HEK293 (cell line): ENCODE results near the gene APOBEC3A.
A peak's percentile ranks its signal among the peaks of the same experiment; 100 is the strongest.
"Not testable (repeated sequence)": the region's sequence is repeated elsewhere in the genome, so short reads cannot be mapped to it uniquely, and the experiment has no call there.

Experiments
- CTCF ChIA-PET: fragments of 350-600 bp; formaldehyde crosslinking; extraction: SDS; loops from one replicate; lab custom pipeline; 2021; ENCODE audit warnings: antibody characterized with exemption; lab: Yijun Ruan, JAX
- POLR2A ChIA-PET: fragments of 300-600 bp; formaldehyde crosslinking; extraction: SDS; loops from one replicate; lab custom pipeline; 2020; ENCODE audit warnings: antibody characterized with exemption, inconsistent platforms; lab: Yijun Ruan, JAX
- H3K27ac ChIP-seq: fragments of 200-500 bp; sonication (Bioruptor generic); 2 replicates; pipeline ENCODE4 v1.5.1; 2014; ENCODE audit warnings: low read depth, low read length, control low read depth, inconsistent platforms; ENCODE audit errors: extremely low read depth
- H3K36me3 ChIP-seq, 2 experiments: fragments of 200-500 bp in 1 of 2; sonication (Bioruptor generic) in 1 of 2; 1 replicate in 1 of 2; 2 replicates in 1 of 2; pipeline ENCODE4 v1.5.1; 2014 to 2017; ENCODE audit warnings: inconsistent platforms in 2 of 2, low read length in 2 of 2; ENCODE audit not compliant: control insufficient read depth in 2 of 2, insufficient read depth in 1 of 2
- H3K4me1 ChIP-seq: fragments of 200-500 bp; sonication (Bioruptor generic); 2 replicates; pipeline ENCODE4 v1.5.1; 2014; ENCODE audit warnings: mild to moderate bottlenecking, low read length, inconsistent platforms; ENCODE audit not compliant: control insufficient read depth, insufficient read depth
- H3K4me3 ChIP-seq: 2 replicates; pipeline ENCODE4 v1.5.1; 2011; ENCODE audit warnings: low read depth, mild to moderate bottlenecking, control low read depth, low read length, moderate library complexity
- H3K9me3 ChIP-seq: fragments of 200-500 bp; sonication (Bioruptor generic); 2 replicates; pipeline ENCODE4 v1.5.1; 2014; ENCODE audit warnings: low read depth, low read length, inconsistent platforms; ENCODE audit not compliant: control insufficient read depth, insufficient read depth
- PRDM1 ChIP-seq: fragments of 450-650 bp; formaldehyde crosslinking; IDR thresholded peaks from 2 replicates; pipeline ENCODE4; 2016; ENCODE audit warnings: missing biosample characterization, missing genetic modification characterization
- PRDM10 ChIP-seq: fragments of 450-650 bp; formaldehyde crosslinking; IDR thresholded peaks from 2 replicates; pipeline ENCODE4 v1.5.1; 2016; ENCODE audit warnings: missing biosample characterization, missing genetic modification characterization
- ZBTB21 ChIP-seq: fragments of 450-650 bp; formaldehyde crosslinking; IDR thresholded peaks from 2 replicates; pipeline ENCODE4 v1.5.1; 2017; ENCODE audit warnings: missing biosample characterization, missing genetic modification characterization
- ZBTB26 ChIP-seq: fragments of 450-650 bp; formaldehyde crosslinking; optimal IDR thresholded peaks from 2 replicates; pipeline ENCODE3; 2016; ENCODE audit warnings: missing biosample characterization, mild to moderate bottlenecking, missing genetic modification characterization
- ZNF121 ChIP-seq: fragments of 450-650 bp; formaldehyde crosslinking; IDR thresholded peaks from 2 replicates; pipeline ENCODE4 v1.5.1; 2016; ENCODE audit warnings: missing biosample characterization, missing genetic modification characterization
- ZNF26 ChIP-seq: fragments of 450-650 bp; formaldehyde crosslinking; IDR thresholded peaks from 2 replicates; pipeline ENCODE4 v1.5.1; 2016; ENCODE audit warnings: missing biosample characterization, missing genetic modification characterization
- ZNF280C ChIP-seq: fragments of 450-650 bp; formaldehyde crosslinking; IDR thresholded peaks from 2 replicates; pipeline ENCODE4 v1.5.1; 2016; ENCODE audit warnings: missing biosample characterization, missing genetic modification characterization
- ZNF366 ChIP-seq: fragments of 450-650 bp; formaldehyde crosslinking; conservative IDR thresholded peaks from 2 replicates; pipeline ENCODE4 v1.5.1; 2016; ENCODE audit warnings: missing biosample characterization, missing genetic modification characterization

The APOBEC3A gene

GRCh38 chr22:38944653-38945052 lies 12.8 kb upstream of the APOBEC3A start:
- H3K36me3 ChIP-seq, result no peaks in the 10 kb centered on the region
- CTCF ChIA-PET, result no interaction called here
- H3K9me3 ChIP-seq, result no peaks in the 10 kb centered on the region
- POLR2A ChIA-PET, result no interaction called here
- TF ChIP-seq ZBTB26 (tag by site-specific recombination) (no peak), ZNF280C (tag by site-specific recombination) (no peak)
- H3K4me3 ChIP-seq, result no peak overlapping the region
- H3K4me1 ChIP-seq, result no peaks in the 10 kb centered on the region
- H3K27ac ChIP-seq, result no peak overlapping the region

- H3K4me1 ChIP-seq, H3K27ac ChIP-seq, H3K9me3 ChIP-seq, POLR2A ChIA-PET, H3K4me3 ChIP-seq, CTCF ChIA-PET, H3K36me3 ChIP-seq: not testable (repeated sequence)
- TF ChIP-seq ZNF366 (tag by site-specific recombination), result peak; percentile 95
- TF ChIP-seq ZNF121 (tag by site-specific recombination), result peak; percentile 95
- TF ChIP-seq PRDM1 (tag by site-specific recombination), result 0 out of 2 replicates have a peak, but pooled peaks have one; percentile 10
Observed at GRCh38 chr22:38945706-38946338, 11.6 kb upstream of the APOBEC3A start.

- Histone ChIP-seq H3K36me3 (no peaks in the 10 kb centered on the region), H3K4me3 (no peak overlapping the region), H3K27ac (no peak overlapping the region)
- TF ChIP-seq ZNF26 (no peak), ZBTB21 (no peak), PRDM10 (peak; percentile 64)
- TF ChIP-seq, all 188 proteins: peak for 1
- H3K4me1 ChIP-seq, result no peaks in the 10 kb centered on the region
- no peaks in the 10 kb centered on the region for H3K9me3 ChIP-seq
- ChIA-PET POLR2A (no interaction called here), CTCF (interaction anchor here (1.0 to 1.1 kb wide), 2 partner anchors 19 to 77 kb away, joined by 3 to 5 read pairs; no protein-coding TSS in a partner anchor)
Observed at GRCh38 chr22:38946771-38947170, 10.6 kb upstream of the APOBEC3A start.
